C4-2B (cell line): ENCODE data around the gene EFNA5.

Experiments used
- ZFX ChIP-seq: fragments of 450-650 bp; IDR thresholded peaks from 2 replicates; pipeline ENCODE4 v1.6.1; 2017
- TF ChIP-seq, protein P1 (sequence below): fragments of 450-650 bp; conservative IDR thresholded peaks from 2 replicates; pipeline ENCODE4 v1.5.1; 2017; ENCODE audit warnings: mild to moderate bottlenecking

DNA sequence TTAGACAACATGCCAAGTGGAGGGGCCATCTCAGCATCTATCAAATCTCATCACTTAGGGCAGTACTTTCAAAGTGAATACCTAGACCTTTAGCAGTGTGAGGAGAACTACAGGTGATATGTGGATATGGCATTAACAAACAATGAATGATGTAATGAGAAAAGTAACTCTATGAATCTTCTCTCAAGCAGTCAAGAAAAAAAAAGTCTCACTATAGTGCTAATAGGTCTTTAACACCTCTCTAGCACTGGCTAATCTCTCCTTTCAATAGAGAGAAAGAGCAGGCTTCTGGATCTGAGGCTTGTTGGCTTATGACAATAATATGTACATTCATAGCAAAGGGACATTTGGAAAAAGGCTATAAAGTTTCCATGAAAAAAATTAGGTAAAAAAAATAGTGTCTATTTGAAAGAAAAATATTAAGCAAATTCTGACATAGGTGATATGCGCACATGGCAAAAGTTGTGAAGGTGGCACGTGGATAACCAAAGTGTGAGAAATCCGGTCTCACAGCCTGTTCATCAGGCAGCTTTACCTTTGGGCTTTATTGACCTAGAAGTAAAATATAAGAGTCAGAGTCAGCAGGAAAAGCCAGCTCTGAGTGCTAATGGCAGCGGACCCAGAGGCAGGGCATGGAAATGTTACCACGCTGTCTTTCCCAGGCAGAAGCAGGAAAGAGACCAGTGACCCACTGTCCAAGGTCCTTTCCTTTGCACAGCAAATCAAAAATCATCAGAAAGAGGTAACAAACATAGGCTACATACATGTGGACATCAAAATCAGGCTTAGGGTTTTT, 203.4 kb downstream of the EFNA5 start:
- TF ChIP-seq, protein P1, sequence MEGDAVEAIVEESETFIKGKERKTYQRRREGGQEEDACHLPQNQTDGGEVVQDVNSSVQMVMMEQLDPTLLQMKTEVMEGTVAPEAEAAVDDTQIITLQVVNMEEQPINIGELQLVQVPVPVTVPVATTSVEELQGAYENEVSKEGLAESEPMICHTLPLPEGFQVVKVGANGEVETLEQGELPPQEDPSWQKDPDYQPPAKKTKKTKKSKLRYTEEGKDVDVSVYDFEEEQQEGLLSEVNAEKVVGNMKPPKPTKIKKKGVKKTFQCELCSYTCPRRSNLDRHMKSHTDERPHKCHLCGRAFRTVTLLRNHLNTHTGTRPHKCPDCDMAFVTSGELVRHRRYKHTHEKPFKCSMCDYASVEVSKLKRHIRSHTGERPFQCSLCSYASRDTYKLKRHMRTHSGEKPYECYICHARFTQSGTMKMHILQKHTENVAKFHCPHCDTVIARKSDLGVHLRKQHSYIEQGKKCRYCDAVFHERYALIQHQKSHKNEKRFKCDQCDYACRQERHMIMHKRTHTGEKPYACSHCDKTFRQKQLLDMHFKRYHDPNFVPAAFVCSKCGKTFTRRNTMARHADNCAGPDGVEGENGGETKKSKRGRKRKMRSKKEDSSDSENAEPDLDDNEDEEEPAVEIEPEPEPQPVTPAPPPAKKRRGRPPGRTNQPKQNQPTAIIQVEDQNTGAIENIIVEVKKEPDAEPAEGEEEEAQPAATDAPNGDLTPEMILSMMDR, result no peak
- no peak for TF ChIP-seq ZFX
